SK-N-SH (cell line): ENCODE data around the gene LPP. TPM values are rescaled to one million over a fixed set of nuclear protein-coding genes. Genes with fewer than 3 reads are reported as not detected.

Experiments used
- CTCF ChIA-PET: fragments of 300-600, 350-600 bp; formaldehyde crosslinking; extraction: SDS; loops from one replicate; lab custom pipeline; 2021; lab: Yijun Ruan, JAX
- POLR2A ChIA-PET: fragments of 350-600 bp; sonication (Branson Sonifier 250); formaldehyde crosslinking; extraction: SDS; loops from one replicate; lab custom pipeline; 2020; ENCODE audit warnings: antibody characterized with exemption, inconsistent platforms; lab: Yijun Ruan, JAX
- DNase-seq: peaks from one replicate; pipeline ENCODE4 v3.0.0; 2012
- H2AFZ ChIP-seq: fragments of 200-600 bp; sonication (generic); 2 replicates; pipeline ENCODE4 v1.8.1; 2016; ENCODE audit warnings: antibody characterized with exemption, mild to moderate bottlenecking, low read depth
- H3F3A ChIP-seq: fragments of 200-600 bp; sonication (generic); replicated peaks from 2 replicates; pipeline ENCODE3; 2016; ENCODE audit warnings: antibody characterized with exemption, mild to moderate bottlenecking; ENCODE audit not compliant: insufficient read depth
- H3K27ac ChIP-seq, 2 experiments: fragments of 200-500 bp in 1 of 2; fragments of 200-600 bp in 1 of 2; sonication (Bioruptor generic) in 1 of 2; sonication (generic), shearing (Covaris generic) in 1 of 2; 2 replicates each; pipeline versions ENCODE4 v1.5.1 to v1.6.1; 2014 to 2016; ENCODE audit warnings: low read depth in 2 of 2, inconsistent platforms in 1 of 2, low read length in 1 of 2, mild to moderate bottlenecking in 1 of 2, mixed read lengths in 1 of 2
- H3K27me3 ChIP-seq: fragments of 200-600 bp; sonication (generic), shearing (Covaris generic); 2 replicates; pipeline ENCODE4 v1.6.1; 2016; ENCODE audit warnings: mixed run types; ENCODE audit not compliant: insufficient read depth
- H3K36me3 ChIP-seq, 2 experiments: fragments of 200-500 bp in 1 of 2; fragments of 200-600 bp in 1 of 2; sonication (Bioruptor generic) in 1 of 2; sonication (generic) in 1 of 2; replicated peaks in 1 of 2; 2 replicates each; pipeline versions ENCODE3 to v1.5.1; 2014 to 2016; ENCODE audit warnings: low read length in 1 of 2, mild to moderate bottlenecking in 1 of 2; ENCODE audit not compliant: insufficient read depth in 2 of 2, control insufficient read depth in 1 of 2
- H3K4me1 ChIP-seq, 2 experiments: fragments of 200-500 bp in 1 of 2; fragments of 200-600 bp in 1 of 2; sonication (Bioruptor generic) in 1 of 2; sonication (generic), shearing (Covaris generic) in 1 of 2; 2 replicates each; pipeline versions ENCODE4 v1.5.1 to v1.6.1; 2014 to 2016; ENCODE audit warnings: low read depth in 1 of 2, low read length in 1 of 2, mixed run types in 1 of 2; ENCODE audit not compliant: insufficient read depth in 2 of 2, control insufficient read depth in 1 of 2
- H3K4me2 ChIP-seq: fragments of 200-600 bp; sonication (generic), shearing (Covaris generic); 2 replicates; pipeline ENCODE4 v1.6.1; 2017; ENCODE audit warnings: mixed run types
- H3K4me3 ChIP-seq, 2 experiments: fragments of 200-500 bp in 1 of 2; fragments of 200-600 bp in 1 of 2; sonication (Bioruptor generic) in 1 of 2; sonication (generic), shearing (Covaris generic) in 1 of 2; 2 replicates each; pipeline versions ENCODE4 v1.5.1 to v1.8.1; 2014 to 2016; ENCODE audit warnings: low read depth in 2 of 2, inconsistent platforms in 1 of 2, low read length in 1 of 2, mild to moderate bottlenecking in 1 of 2, mixed read lengths in 1 of 2, moderate library complexity in 1 of 2
- H3K79me2 ChIP-seq: fragments of 200-600 bp; sonication (generic); 2 replicates; pipeline ENCODE4 v1.8.1; 2017; ENCODE audit warnings: mild to moderate bottlenecking; ENCODE audit not compliant: insufficient read depth
- H3K9ac ChIP-seq: fragments of 200-600 bp; sonication (generic); 2 replicates; pipeline ENCODE4 v1.6.1; 2017; ENCODE audit warnings: mixed run types
- H3K9me2 ChIP-seq: fragments of 200-600 bp; sonication (generic); 2 replicates; pipeline ENCODE4 v1.6.1; 2017; ENCODE audit warnings: mixed run types
- H3K9me3 ChIP-seq: fragments of 200-600 bp; sonication (generic); 2 replicates; pipeline ENCODE4 v1.6.1; 2017; ENCODE audit warnings: mixed run types, mild to moderate bottlenecking, moderate library complexity
- H4K20me1 ChIP-seq: fragments of 200-600 bp; sonication (generic); 2 replicates; pipeline ENCODE4 v1.6.1; 2017; ENCODE audit warnings: mild to moderate bottlenecking, mixed run types; ENCODE audit not compliant: insufficient read depth
- CHD2 ChIP-seq: fragments of 150-350 bp; IDR thresholded peaks from 2 replicates; pipeline ENCODE4 v1.6.1; 2018; ENCODE audit warnings: low read length; ENCODE audit not compliant: partially characterized antibody
- CTCF ChIP-seq: fragments of 200-600 bp; sonication (generic); IDR thresholded peaks from 2 replicates; pipeline ENCODE4 v1.6.1; 2017; ENCODE audit warnings: antibody characterized with exemption, mild to moderate bottlenecking, moderate library complexity
- ELF1 ChIP-seq: IDR thresholded peaks from 2 replicates; pipeline ENCODE4 v1.4.0; 2012
- EP300 ChIP-seq, 2 experiments: IDR thresholded peaks; 2 replicates each; pipeline versions ENCODE4 v1.4.0 to v1.6.1; 2012; ENCODE audit warnings: borderline replicate concordance in 1 of 2, low read depth in 1 of 2, low read length in 1 of 2
- EZH2phosphoT487 ChIP-seq: fragments of 200-600 bp; sonication (generic); IDR thresholded peaks from 2 replicates; pipeline ENCODE4 v1.6.1; 2017; ENCODE audit warnings: low read depth, mixed run types, mild to moderate bottlenecking, antibody characterized with exemption, moderate library complexity, borderline replicate concordance
- FOXJ3 ChIP-seq: sonication (generic); formaldehyde crosslinking; IDR thresholded peaks from 2 replicates; pipeline ENCODE4 v1.5.1; 2020; ENCODE audit warnings: mild to moderate bottlenecking, missing genetic modification reagents
- GABPA ChIP-seq: IDR thresholded peaks from 2 replicates; pipeline ENCODE4 v1.4.0; 2012; ENCODE audit warnings: low read depth, mild to moderate bottlenecking
- JUND ChIP-seq: IDR thresholded peaks from 2 replicates; pipeline ENCODE4 v1.4.0; 2012
- MAX ChIP-seq: IDR thresholded peaks from 2 replicates; pipeline ENCODE4 v1.4.0; 2012; ENCODE audit warnings: low read depth
- NFIC ChIP-seq: IDR thresholded peaks from 2 replicates; pipeline ENCODE4 v1.4.0; 2012; ENCODE audit warnings: borderline replicate concordance
- NRF1 ChIP-seq: IDR thresholded peaks from 2 replicates; pipeline ENCODE4 v1.6.1; 2012; ENCODE audit warnings: low read depth, mild to moderate bottlenecking, low read length
- POLR2AphosphoS5 ChIP-seq: IDR thresholded peaks from 2 replicates; pipeline ENCODE4 v1.6.1; 2012; ENCODE audit warnings: low read depth, low read length
- RFX5 ChIP-seq: IDR thresholded peaks from 2 replicates; pipeline ENCODE4 v1.6.1; 2012; ENCODE audit warnings: mild to moderate bottlenecking, improper control_type of control experiment, low read length
- RXRA ChIP-seq: IDR thresholded peaks from 2 replicates; pipeline ENCODE4 v1.4.0; 2012; ENCODE audit warnings: low read depth, mild to moderate bottlenecking, borderline replicate concordance
- SIN3A ChIP-seq: IDR thresholded peaks from 2 replicates; pipeline ENCODE4 v1.6.1; 2012; ENCODE audit warnings: low read depth, mild to moderate bottlenecking, low read length, moderate library complexity, borderline replicate concordance
- SMC3 ChIP-seq: IDR thresholded peaks from 2 replicates; pipeline ENCODE4 v1.6.1; 2012; ENCODE audit warnings: low read depth, low read length, improper control_type of control experiment
- TCF12 ChIP-seq: IDR thresholded peaks from 2 replicates; pipeline ENCODE4 v1.4.0; 2012
- YY1 ChIP-seq: IDR thresholded peaks from 2 replicates; pipeline ENCODE4 v1.4.0; 2012; ENCODE audit warnings: low read depth, mild to moderate bottlenecking
- WGBS: methylation state at CpG from one replicate; pipeline ENCODE4 v1.1.6; 2017; ENCODE audit warnings: low lambda C conversion rate; 5-methylcytosine and 5-hydroxymethylcytosine counted together
- polyA plus RNA-seq, 3 experiments: library from polyadenylated mRNA; depleted of rRNA; stranded (reverse); fragments of >200 nt; gene quantifications; 2 replicates each; pipeline ENCODE4 v1.2.3, GENCODE V29; 2012
- TF ChIP-seq, protein P1 (sequence below): fragments of 150-350 bp; IDR thresholded peaks from 2 replicates; pipeline ENCODE4 v1.6.1; 2017; ENCODE audit warnings: antibody characterized with exemption, low read length, low read depth, borderline replicate concordance
- TF ChIP-seq, protein P2 (sequence below): IDR thresholded peaks from 2 replicates; pipeline ENCODE4 v1.6.1; 2012; ENCODE audit warnings: mild to moderate bottlenecking, low read depth, low read length, moderate library complexity

The LPP gene
- polyA plus RNA-seq, 1 of the 3 experiments (the other 2 are of a cell fraction) = 6.6 TPM

GRCh38 chr3:188446766-188447165 lies 292.8 kb downstream of the LPP start:
- CTCF ChIA-PET = no interaction called here
- Histone ChIP-seq H2AFZ (no peak overlapping the region), H3K9me3 (no peaks in the 10 kb centered on the region), H3K9me2 (no peaks in the 10 kb centered on the region), H3K27me3 (no peaks in the 10 kb centered on the region), H3K36me3 (peaks cover 0 to 20% of the 10 kb centered on the region in 2 experiments), H3K4me2 (no peak overlapping the region), H3F3A (no peaks in the 10 kb centered on the region), H3K27ac (no peak overlapping the region), H3K79me2 (peaks cover 37% of the 10 kb centered on the region), H3K4me1 (peaks cover 0 to 7% of the 10 kb centered on the region in 2 experiments; a peak in 1 of 4 replicates), H4K20me1 (no peaks in the 10 kb centered on the region), H3K4me3 (no peak overlapping the region), H3K9ac (no peak overlapping the region)
- 71% methylated on average over 3 of the region's 3 CpGs for WGBS
- POLR2A ChIA-PET = no interaction called here
- no peak for DNase-seq
- TF ChIP-seq ELF1 (no peak), MAX (no peak), YY1 (no peak), RXRA (no peak), TCF12 (no peak), EZH2phosphoT487 (no peak), RFX5 (no peak), POLR2AphosphoS5 (no peak), CTCF (no peak), JUND (no peak), EP300 (IDR thresholded peaks at IDR 0.05; ENCODE audit: borderline replicate concordance in 1 of 2, low read depth in 1 of 2, low read length in 1 of 2) (no peak), SIN3A (no peak), FOXJ3 (no peak), CHD2 (no peak), NRF1 (no peak), GABPA (no peak), NFIC (no peak), SMC3 (no peak)
- TF ChIP-seq, protein P1, sequence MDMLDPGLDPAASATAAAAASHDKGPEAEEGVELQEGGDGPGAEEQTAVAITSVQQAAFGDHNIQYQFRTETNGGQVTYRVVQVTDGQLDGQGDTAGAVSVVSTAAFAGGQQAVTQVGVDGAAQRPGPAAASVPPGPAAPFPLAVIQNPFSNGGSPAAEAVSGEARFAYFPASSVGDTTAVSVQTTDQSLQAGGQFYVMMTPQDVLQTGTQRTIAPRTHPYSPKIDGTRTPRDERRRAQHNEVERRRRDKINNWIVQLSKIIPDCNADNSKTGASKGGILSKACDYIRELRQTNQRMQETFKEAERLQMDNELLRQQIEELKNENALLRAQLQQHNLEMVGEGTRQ = no peak
- TF ChIP-seq, protein P2, sequence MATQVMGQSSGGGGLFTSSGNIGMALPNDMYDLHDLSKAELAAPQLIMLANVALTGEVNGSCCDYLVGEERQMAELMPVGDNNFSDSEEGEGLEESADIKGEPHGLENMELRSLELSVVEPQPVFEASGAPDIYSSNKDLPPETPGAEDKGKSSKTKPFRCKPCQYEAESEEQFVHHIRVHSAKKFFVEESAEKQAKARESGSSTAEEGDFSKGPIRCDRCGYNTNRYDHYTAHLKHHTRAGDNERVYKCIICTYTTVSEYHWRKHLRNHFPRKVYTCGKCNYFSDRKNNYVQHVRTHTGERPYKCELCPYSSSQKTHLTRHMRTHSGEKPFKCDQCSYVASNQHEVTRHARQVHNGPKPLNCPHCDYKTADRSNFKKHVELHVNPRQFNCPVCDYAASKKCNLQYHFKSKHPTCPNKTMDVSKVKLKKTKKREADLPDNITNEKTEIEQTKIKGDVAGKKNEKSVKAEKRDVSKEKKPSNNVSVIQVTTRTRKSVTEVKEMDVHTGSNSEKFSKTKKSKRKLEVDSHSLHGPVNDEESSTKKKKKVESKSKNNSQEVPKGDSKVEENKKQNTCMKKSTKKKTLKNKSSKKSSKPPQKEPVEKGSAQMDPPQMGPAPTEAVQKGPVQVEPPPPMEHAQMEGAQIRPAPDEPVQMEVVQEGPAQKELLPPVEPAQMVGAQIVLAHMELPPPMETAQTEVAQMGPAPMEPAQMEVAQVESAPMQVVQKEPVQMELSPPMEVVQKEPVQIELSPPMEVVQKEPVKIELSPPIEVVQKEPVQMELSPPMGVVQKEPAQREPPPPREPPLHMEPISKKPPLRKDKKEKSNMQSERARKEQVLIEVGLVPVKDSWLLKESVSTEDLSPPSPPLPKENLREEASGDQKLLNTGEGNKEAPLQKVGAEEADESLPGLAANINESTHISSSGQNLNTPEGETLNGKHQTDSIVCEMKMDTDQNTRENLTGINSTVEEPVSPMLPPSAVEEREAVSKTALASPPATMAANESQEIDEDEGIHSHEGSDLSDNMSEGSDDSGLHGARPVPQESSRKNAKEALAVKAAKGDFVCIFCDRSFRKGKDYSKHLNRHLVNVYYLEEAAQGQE = no peak
